DOHH2 (cell line): ENCODE data around the gene MAFG.

Experiments used
- H3F3A ChIP-seq: fragments of 200-600 bp; sonication (generic), shearing (Covaris generic); 2 replicates; pipeline ENCODE4 v1.6.0; 2016; ENCODE audit warnings: antibody characterized with exemption, mild to moderate bottlenecking; ENCODE audit not compliant: control insufficient read depth, insufficient read depth
- H3K27ac ChIP-seq: fragments of 200-600 bp; sonication (generic); 2 replicates; pipeline ENCODE4 v1.5.1; 2014; ENCODE audit warnings: low read depth, mild to moderate bottlenecking, low read length, moderate library complexity
- H3K27me3 ChIP-seq: fragments of 200-600 bp; sonication (generic); 2 replicates; pipeline ENCODE4 v1.6.1; 2014; ENCODE audit warnings: mild to moderate bottlenecking, low read length, mixed read lengths; ENCODE audit not compliant: control insufficient read depth
- H3K36me3 ChIP-seq: fragments of 200-600 bp; sonication (generic); 2 replicates; pipeline ENCODE4 v1.6.1; 2014; ENCODE audit warnings: mild to moderate bottlenecking, low read length, moderate library complexity, mixed read lengths; ENCODE audit not compliant: control insufficient read depth
- H3K4me1 ChIP-seq: fragments of 200-600 bp; sonication (generic); 2 replicates; pipeline ENCODE4 v1.6.1; 2014; ENCODE audit warnings: mild to moderate bottlenecking, low read length, mixed read lengths; ENCODE audit not compliant: control insufficient read depth
- H3K4me2 ChIP-seq: fragments of 200-600 bp; sonication (generic); 2 replicates; pipeline ENCODE4 v1.6.0; 2014; ENCODE audit warnings: mild to moderate bottlenecking, low read length, moderate library complexity
- H3K4me3 ChIP-seq: fragments of 200-600 bp; sonication (generic); 2 replicates; pipeline ENCODE4 v1.5.1; 2014; ENCODE audit warnings: mild to moderate bottlenecking, low read length, mixed read lengths
- H3K79me2 ChIP-seq: fragments of 200-600 bp; sonication (generic); 2 replicates; pipeline ENCODE4 v1.6.1; 2014; ENCODE audit warnings: mild to moderate bottlenecking, low read length, mixed read lengths; ENCODE audit not compliant: control insufficient read depth
- H3K9me2 ChIP-seq: fragments of 200-600 bp; sonication (generic); replicated peaks from 2 replicates; pipeline ENCODE4 v1.6.1; 2014; ENCODE audit warnings: mild to moderate bottlenecking, low read length, mixed read lengths; ENCODE audit not compliant: control insufficient read depth
- H3K9me3 ChIP-seq: fragments of 200-600 bp; sonication (generic); 2 replicates; pipeline ENCODE4 v1.6.1; 2014; ENCODE audit warnings: antibody characterized with exemption, low read length, mixed read lengths; ENCODE audit not compliant: control insufficient read depth, insufficient read depth
- H4K20me1 ChIP-seq: fragments of 200-600 bp; sonication (generic); 2 replicates; pipeline ENCODE4 v1.6.0; 2014; ENCODE audit warnings: low read depth, mild to moderate bottlenecking, antibody characterized with exemption, low read length, moderate library complexity; ENCODE audit not compliant: control insufficient read depth, insufficient read depth
- CTCF ChIP-seq: fragments of 200-600 bp; sonication (generic); IDR thresholded peaks from one replicate; pipeline ENCODE4 v1.5.1; 2014; ENCODE audit warnings: antibody characterized with exemption, mild to moderate bottlenecking, low read depth, low read length; ENCODE audit not compliant: poor library complexity, severe bottlenecking
- EZH2phosphoT487 ChIP-seq: fragments of 200-600 bp; sonication (generic); IDR thresholded peaks from 2 replicates; pipeline ENCODE4 v1.6.1; 2017; ENCODE audit warnings: borderline replicate concordance, mild to moderate bottlenecking, antibody characterized with exemption, low read length, moderate library complexity, mixed read lengths

The MAFG gene

GRCh38 chr17:81957691-81958432 is 30.3 kb upstream of the MAFG start:
- H3K27me3 ChIP-seq: peaks cover 32% of the 10 kb centered on the region
- no peaks in the 10 kb centered on the region for H3K9me2 ChIP-seq
- H3K4me1 ChIP-seq: peaks cover 7% of the 10 kb centered on the region; the same call in 1 of the 2 replicates
- no peaks in the 10 kb centered on the region for H3K79me2 ChIP-seq
- no peaks in the 10 kb centered on the region for H3K36me3 ChIP-seq
- H3F3A ChIP-seq: no peaks in the 10 kb centered on the region
- H3K9me3 ChIP-seq: no peaks in the 10 kb centered on the region
- no peak for TF ChIP-seq CTCF
- TF ChIP-seq EZH2phosphoT487: no peak
- no peak overlapping the region for H3K4me2 ChIP-seq
- H3K4me3 ChIP-seq: no peak overlapping the region
- H4K20me1 ChIP-seq: no peaks in the 10 kb centered on the region
- no peak overlapping the region for H3K27ac ChIP-seq

- Histone ChIP-seq H3K27ac (no peak overlapping the region), H3K27me3 (peaks cover 23% of the 10 kb centered on the region), H3K4me3 (no peak overlapping the region)
These were observed 29.4 kb upstream of the MAFG start for GRCh38 chr17:81956607-81957589.

More at GRCh38 chr17:81956607-81957589, 29.4 kb upstream of the MAFG start:
- no peak for TF ChIP-seq EZH2phosphoT487
- TF ChIP-seq CTCF: no peak
- Histone ChIP-seq H3K4me2 (no peak overlapping the region), H3F3A (no peaks in the 10 kb centered on the region), H3K79me2 (no peaks in the 10 kb centered on the region), H3K4me1 (peaks cover 10% of the 10 kb centered on the region; the same call in 1 of the 2 replicates), H3K9me2 (no peaks in the 10 kb centered on the region), H3K9me3 (no peaks in the 10 kb centered on the region), H3K36me3 (no peaks in the 10 kb centered on the region), H4K20me1 (no peaks in the 10 kb centered on the region)
